HepG2 (cell line): ENCODE data around the gene VSIG8. TPM values are rescaled to one million over a fixed set of nuclear protein-coding genes. Genes with fewer than 3 reads are reported as not detected.

Experiments
- ATAC-seq: fragments of 200-7000 bp; cut with Tn5 transposase; 3 replicates; pipeline ENCODE4 v1.9.1; 2020; ENCODE audit warnings: mild to moderate bottlenecking, moderate library complexity
- BruUV-seq: library from RNA; stranded (reverse); fragments of 400-500 nt; replicated peaks from 2 replicates; lab custom pipeline; 2021; lab: Mats Ljungman, UMichigan
- CTCF ChIA-PET: fragments of 300-600 bp; formaldehyde crosslinking; extraction: SDS; loops from one replicate; lab custom pipeline; 2021; ENCODE audit warnings: low total read pairs, inconsistent platforms, low intra/inter-chr PET ratio; lab: Yijun Ruan, JAX
- POLR2A ChIA-PET: fragments of 350-600 bp; sonication (Branson Sonifier 250); formaldehyde crosslinking; loops from one replicate; lab custom pipeline; 2020; ENCODE audit warnings: antibody characterized with exemption, inconsistent platforms; lab: Yijun Ruan, JAX
- DNase-seq: peaks from one replicate; pipeline ENCODE4 v3.0.0-alpha.2; 2015; ENCODE audit warnings: low spot score
- FAIRE-seq: peaks from 3 replicates; lab custom pipeline; 2011; peaks lifted over from hg19 to GRCh38; lab: Jason Lieb, UNC
- H2AFZ ChIP-seq: one replicate; pipeline ENCODE4 v1.6.1; 2011; ENCODE audit warnings: low read length, inconsistent platforms
- H3K27ac ChIP-seq: fragments of 300-600 bp; 3 replicates; pipeline ENCODE4 v1.8.0; 2011; ENCODE audit warnings: mixed run types, mild to moderate bottlenecking, mixed read lengths, low read length, inconsistent platforms; ENCODE audit not compliant: insufficient read depth; ENCODE audit errors: extremely low read length
- H3K27me3 ChIP-seq, 2 experiments: fragments of 200-600 bp in 1 of 2; 2 replicates in 1 of 2; 3 replicates in 1 of 2; pipeline versions ENCODE4 v1.6.0 to v1.8.0; 2011; ENCODE audit warnings: low read length in 2 of 2, mild to moderate bottlenecking in 2 of 2, moderate library complexity in 2 of 2, inconsistent platforms in 1 of 2; ENCODE audit not compliant: insufficient read depth in 2 of 2, control insufficient read depth in 1 of 2
- H3K36me3 ChIP-seq, 2 experiments: fragments of 200-600 bp in 1 of 2; replicated peaks in 1 of 2; 2 replicates in 1 of 2; 3 replicates in 1 of 2; pipeline versions ENCODE4 v1.5.1 to v1.8.0; 2011; ENCODE audit warnings: low read length in 2 of 2, inconsistent platforms in 1 of 2; ENCODE audit not compliant: insufficient read depth in 2 of 2, control insufficient read depth in 1 of 2
- H3K4me1 ChIP-seq: 2 replicates; pipeline ENCODE4 v1.5.1; 2012; ENCODE audit warnings: low read length, inconsistent platforms; ENCODE audit not compliant: insufficient read depth
- H3K4me2 ChIP-seq: 2 replicates; pipeline ENCODE4 v1.6.0; 2011; ENCODE audit warnings: low read depth, low read length, inconsistent platforms
- H3K4me3 ChIP-seq, 3 experiments: fragments of 200-600 bp in 1 of 3; sonication (generic), shearing (Covaris generic) in 1 of 3; replicated peaks in 1 of 3; 2 replicates each; pipeline ENCODE4 v1.5.1; 2011 to 2016; ENCODE audit warnings: low read length in 3 of 3, inconsistent platforms in 2 of 3, low read depth in 2 of 3, mild to moderate bottlenecking in 2 of 3, control low read depth in 1 of 3, mixed read lengths in 1 of 3; ENCODE audit not compliant: insufficient read depth in 1 of 3
- H3K79me2 ChIP-seq: one replicate; pipeline ENCODE4 v1.6.1; 2011; ENCODE audit warnings: low read length, inconsistent platforms; ENCODE audit not compliant: insufficient read depth
- H3K9ac ChIP-seq: 2 replicates; pipeline ENCODE4 v1.6.0; 2011; ENCODE audit warnings: mild to moderate bottlenecking, low read depth, low read length, inconsistent platforms; ENCODE audit not compliant: insufficient read depth
- H3K9me3 ChIP-seq: 2 replicates; pipeline ENCODE4 v1.5.1; 2012; ENCODE audit warnings: mild to moderate bottlenecking, low read length
- H4K20me1 ChIP-seq: 2 replicates; pipeline ENCODE4 v1.6.0; 2011; ENCODE audit warnings: inconsistent platforms, mild to moderate bottlenecking, low read length, moderate library complexity; ENCODE audit not compliant: insufficient read depth
- BORCS8-MEF2B ChIP-seq: sonication (generic); formaldehyde crosslinking; IDR thresholded peaks from 2 replicates; pipeline ENCODE4 v1.8.0; 2022; ENCODE audit warnings: mild to moderate bottlenecking, missing genetic modification reagents
- EED ChIP-seq: sonication (generic); formaldehyde crosslinking; IDR thresholded peaks from 2 replicates; pipeline ENCODE4 v1.5.0; 2020; ENCODE audit warnings: mild to moderate bottlenecking, missing genetic modification reagents
- LCORL ChIP-seq, 2 experiments: fragments of 450-650 bp in 1 of 2; sonication (generic) in 1 of 2; formaldehyde crosslinking in 1 of 2; IDR thresholded peaks; 2 replicates each; pipeline versions ENCODE4 v1.5.0 to v1.6.1; 2017 to 2020; ENCODE audit warnings: antibody characterized with exemption in 1 of 2, missing genetic modification reagents in 1 of 2
- MNT ChIP-seq: fragments of 450-650 bp; IDR thresholded peaks from 2 replicates; pipeline ENCODE4 v1.6.1; 2016
- ZNF556 ChIP-seq: sonication (generic); formaldehyde crosslinking; IDR thresholded peaks from 2 replicates; pipeline ENCODE4 v1.4.0; 2020; ENCODE audit warnings: mild to moderate bottlenecking, missing genetic modification reagents, borderline replicate concordance
- ZNF597 ChIP-seq: sonication (generic); formaldehyde crosslinking; IDR thresholded peaks from 2 replicates; pipeline ENCODE4 v1.5.0; 2020; ENCODE audit warnings: missing genetic modification reagents
- ZNF614 ChIP-seq: IDR thresholded peaks from 2 replicates; pipeline ENCODE4 v1.6.1; 2018; ENCODE audit warnings: missing biosample characterization, missing genetic modification reagents, inconsistent platforms, borderline replicate concordance
- WGBS: methylation state at CpG from one replicate; pipeline ENCODE4 v1.1.6; 2017; ENCODE audit warnings: low lambda C conversion rate; 5-methylcytosine and 5-hydroxymethylcytosine counted together
- in situ Hi-C: cut with HindIII; loops from 2 replicates; pipeline ENCODE4 v1.10.0; 2017; ENCODE audit warnings: low pct_unique_long_range_greater_than_20kb; ENCODE audit not compliant: extremely low pct_ligation_motif_present
- intact Hi-C: fragments of 100-400 bp; cut with micrococcal nuclease; formaldehyde crosslinking; loops from one replicate; pipeline ENCODE4 v1.10.0; 2022; ENCODE audit not compliant: unreplicated experiment
- polyA plus RNA-seq, 8 experiments: library from polyadenylated mRNA; depleted of rRNA in 3 of 8; stranded (reverse) in 7 of 8; unstranded in 1 of 8; fragments of >200 nt; fragmentation: Illumina TruSeq in 4 of 8; extraction: Trizol in 4 of 8; gene quantifications; 2 replicates each; pipeline versions ENCODE4 v1.2.1 to v1.2.3, GENCODE V29; 2011 to 2016; ENCODE audit warnings: low read depth in 4 of 8, missing spikeins in 1 of 8, mixed read lengths in 1 of 8; ENCODE audit not compliant: insufficient read depth in 1 of 8
- total RNA-seq, 5 experiments: library from RNA; depleted of rRNA; stranded (reverse); fragments of >200 nt; fragmentation: Illumina TruSeq; extraction: Trizol; gene quantifications; 2 replicates each; pipeline ENCODE4 v1.2.3, GENCODE V29; 2016; ENCODE audit warnings: low read depth in 1 of 5

VSIG8 gene
- total and polyA plus RNA-seq, 2 of the 13 experiments (the other 11 are each of a cell fraction or from before 2014, with no cell fraction given), result not detected

- TF ChIP-seq ZNF597 (no peak), MNT (no peak), BORCS8-MEF2B (CRISPR knock-in tag) (no peak), ZNF556 (no peak)
These were observed 20.0 kb upstream of the VSIG8 start (continued) for GRCh38 chr1:159882527-159882862.

- intact Hi-C loops (no loop called here), in situ Hi-C loops (no loop called here)
- H3K27me3 ChIP-seq, result peaks cover 0 to 1% of the 10 kb centered on the region in 2 experiments; a peak in 2 of 5 replicates
- BruUV-seq, result no TSS peak
- no peaks in the 10 kb centered on the region for H3K9me3 ChIP-seq
- FAIRE-seq, result no peak
- POLR2A ChIA-PET, result no interaction called here
- H3K4me1 ChIP-seq, result no peaks in the 10 kb centered on the region
- no peak overlapping the region for H3K9ac ChIP-seq
- no peak overlapping the region for H2AFZ ChIP-seq
- H3K4me2 ChIP-seq, result no peak overlapping the region
- H3K79me2 ChIP-seq, result no peaks in the 10 kb centered on the region
- no peaks in the 10 kb centered on the region for H4K20me1 ChIP-seq
- H3K4me3 ChIP-seq, result no peak overlapping the region
- 0 out of 2 replicates have a peak, but pooled peaks have one; percentile 18 for TF ChIP-seq LCORL (IDR thresholded peaks at IDR 0.05)
- TF ChIP-seq LCORL (CRISPR knock-in tag; IDR thresholded peaks at IDR 0.05), result no peak
- TF ChIP-seq EED (CRISPR knock-in tag), result no peak
- no peak for TF ChIP-seq ZNF614 (CRISPR knock-in tag)
- TF ChIP-seq, all 625 proteins: peak for 1
- CTCF ChIA-PET, result no interaction called here
- no peak overlapping the region for H3K27ac ChIP-seq
- H3K36me3 ChIP-seq, result no peaks in the 10 kb centered on the region
- 19% methylated on average over 6 of the region's 6 CpGs for WGBS
- DNase-seq (peak; percentile 32), ATAC-seq (no peak)
These were observed 19.4 kb upstream of the VSIG8 start for GRCh38 chr1:159881622-159882526.
